NCI-H2029 treated with DMSO at 0.1 percent for 48 hours (cell line): ENCODE measurements around the gene SLC35F3.

Experiments used
- DNase-seq: peaks from one replicate; lab custom pipeline; 2025; lab: John Stamatoyannopoulos, UW

The SLC35F3 gene

GRCh38 chr1:234369784-234370183 is 465.3 kb downstream of the SLC35F3 start:
- no peak for DNase-seq

- DNase-seq: no peak
These were observed 466.9 kb downstream of the SLC35F3 start for GRCh38 chr1:234371414-234371813.

- DNase-seq: no peak
These were observed 467.7 kb downstream of the SLC35F3 start for GRCh38 chr1:234372011-234372757.

- peak; percentile 83 for DNase-seq
These were observed 468.8 kb downstream of the SLC35F3 start, which contains the start of gene COA6 for GRCh38 chr1:234373064-234373958. COA6 (plus strand) TSS chr1:234373456; CDS start chr1:234373467, 11 bp downstream.

- DNase-seq: no peak
These were observed 469.4 kb downstream of the SLC35F3 start for GRCh38 chr1:234373959-234374254.
